Fibroblast of lung (primary cell): ENCODE measurements around the gene TNNT1.

ENCODE experiments used
- CTCF ChIP-seq, 2 donors: IDR thresholded peaks in 1 of 2; conservative IDR thresholded peaks in 1 of 2; 1 replicate in 1 of 2; 2 replicates in 1 of 2; pipeline ENCODE4 v1.5.1; 2011 to 2012; ENCODE audit warnings: low read length in 2 of 2, control low read depth in 1 of 2, inconsistent platforms in 1 of 2, low read depth in 1 of 2, mild to moderate bottlenecking in 1 of 2
- EZH2 ChIP-seq: IDR thresholded peaks from 2 replicates; pipeline ENCODE4 v1.5.1; 2012; ENCODE audit warnings: low read length, control low read depth, mild to moderate bottlenecking; ENCODE audit errors: missing control alignments

DNA sequence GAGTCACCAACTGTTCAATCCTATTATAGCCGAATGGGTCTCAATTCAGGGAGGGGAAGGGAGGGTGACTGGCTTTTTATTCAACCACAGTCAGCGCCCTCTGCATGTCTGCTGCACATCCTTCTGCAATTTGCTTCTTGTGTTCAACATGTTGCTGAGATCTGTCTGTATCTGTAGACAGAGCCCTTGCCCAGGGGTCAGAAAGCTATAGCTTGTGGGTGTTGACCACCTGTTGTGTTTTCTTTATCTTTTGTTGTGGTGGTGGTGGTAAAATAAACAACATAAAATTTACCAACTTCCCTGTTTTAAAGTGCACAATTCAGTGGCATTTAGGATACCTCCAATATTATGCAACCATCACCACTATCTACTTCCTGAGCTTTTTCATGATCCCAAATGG is 43.8 kb downstream of the TNNT1 start:
- TF ChIP-seq CTCF (conservative IDR thresholded peaks at IDR 0.05 in 1 of 2, IDR thresholded peaks at IDR 0.05 in 1 of 2; ENCODE audit: low read depth in 1 of 2, low read length in 2 of 2) (no peak), EZH2 (no peak)
